Stomach (tissue), 4 donors: Measurements from ENCODE around the gene FOXN3.

Source experiments
- POLR2AphosphoS5 ChIP-seq, 3 donors: sonication (generic); formaldehyde crosslinking; IDR thresholded peaks; one replicate each; pipeline ENCODE4 v1.6.1; 2016; ENCODE audit warnings: antibody characterized with exemption in 3 of 3
- TF ChIP-seq, protein P1 (sequence below), 7 experiments: fragments of 450-650 bp in 4 of 7; fragments of 200-600 bp in 3 of 7; sonication (generic) in 3 of 7; IDR thresholded peaks; one replicate each; pipeline ENCODE4 v1.5.1; 2016 to 2019; ENCODE audit warnings: antibody characterized with exemption in 7 of 7, control low read depth in 2 of 7, mild to moderate bottlenecking in 1 of 7

DNA sequence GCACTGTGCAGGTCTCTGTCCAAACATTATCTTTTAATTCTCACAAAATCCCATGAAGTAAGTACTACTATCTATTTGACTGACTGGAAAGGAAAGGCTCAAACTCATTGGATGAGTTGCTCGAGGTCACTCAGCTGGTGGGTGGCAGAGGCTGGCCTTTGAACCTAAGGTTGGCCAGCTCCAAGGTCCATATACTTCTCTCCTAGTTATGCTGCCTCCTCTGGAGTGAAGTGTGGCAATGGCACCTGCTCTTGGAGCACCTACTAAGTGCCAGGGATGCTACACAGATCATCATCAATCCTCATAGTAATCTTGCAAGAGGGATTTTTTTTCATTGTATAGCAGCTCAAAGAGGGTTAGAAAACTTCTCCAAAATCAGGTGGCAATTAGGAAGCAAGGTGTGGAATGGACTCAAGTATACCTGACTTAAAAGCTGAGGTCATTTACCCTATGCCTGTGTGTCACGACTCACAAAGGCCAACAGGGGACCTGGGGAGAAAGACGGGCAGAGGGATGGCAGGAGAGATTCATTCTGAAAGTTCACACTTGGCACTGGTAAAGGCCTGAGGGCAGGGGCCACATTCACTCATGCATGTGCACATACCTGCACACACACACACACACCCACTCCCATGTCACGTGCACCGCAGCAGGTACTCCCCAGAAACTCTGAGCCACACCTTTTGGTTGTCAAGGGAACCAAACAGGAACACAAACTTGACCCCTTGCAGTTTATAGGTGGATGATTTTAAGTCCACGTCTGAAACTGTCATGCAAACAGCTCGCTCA is 146.4 kb downstream of the FOXN3 start:
- TF ChIP-seq, protein P1, sequence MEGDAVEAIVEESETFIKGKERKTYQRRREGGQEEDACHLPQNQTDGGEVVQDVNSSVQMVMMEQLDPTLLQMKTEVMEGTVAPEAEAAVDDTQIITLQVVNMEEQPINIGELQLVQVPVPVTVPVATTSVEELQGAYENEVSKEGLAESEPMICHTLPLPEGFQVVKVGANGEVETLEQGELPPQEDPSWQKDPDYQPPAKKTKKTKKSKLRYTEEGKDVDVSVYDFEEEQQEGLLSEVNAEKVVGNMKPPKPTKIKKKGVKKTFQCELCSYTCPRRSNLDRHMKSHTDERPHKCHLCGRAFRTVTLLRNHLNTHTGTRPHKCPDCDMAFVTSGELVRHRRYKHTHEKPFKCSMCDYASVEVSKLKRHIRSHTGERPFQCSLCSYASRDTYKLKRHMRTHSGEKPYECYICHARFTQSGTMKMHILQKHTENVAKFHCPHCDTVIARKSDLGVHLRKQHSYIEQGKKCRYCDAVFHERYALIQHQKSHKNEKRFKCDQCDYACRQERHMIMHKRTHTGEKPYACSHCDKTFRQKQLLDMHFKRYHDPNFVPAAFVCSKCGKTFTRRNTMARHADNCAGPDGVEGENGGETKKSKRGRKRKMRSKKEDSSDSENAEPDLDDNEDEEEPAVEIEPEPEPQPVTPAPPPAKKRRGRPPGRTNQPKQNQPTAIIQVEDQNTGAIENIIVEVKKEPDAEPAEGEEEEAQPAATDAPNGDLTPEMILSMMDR (IDR thresholded peaks at IDR 0.05) = no peak
- peak in 1 of 3 donors; percentile 34 for TF ChIP-seq POLR2AphosphoS5 (IDR thresholded peaks at IDR 0.05)
